K562 (cell line): Measurements from ENCODE around the gene H2BK1. TPM values are rescaled to one million over a fixed set of nuclear protein-coding genes. Genes with fewer than 3 reads are reported as not detected.
A peak's percentile ranks its signal among the peaks of the same experiment; 100 is the strongest.

Experiments
- ARID3B ChIP-seq: fragments of 250-450 bp; sonication (Bioruptor Pico); IDR thresholded peaks from 2 replicates; pipeline ENCODE4 v1.4.0; 2020; ENCODE audit warnings: borderline replicate concordance
- ATF2 ChIP-seq: sonication (generic); formaldehyde crosslinking; IDR thresholded peaks from 2 replicates; pipeline ENCODE4 v1.8.1; 2022; ENCODE audit warnings: missing genetic modification reagents
- BRF1 ChIP-seq: IDR thresholded peaks from 3 replicates; pipeline ENCODE4 v1.6.1; 2011; ENCODE audit warnings: borderline replicate concordance, mild to moderate bottlenecking; ENCODE audit not compliant: insufficient read length; ENCODE audit errors: extremely low read depth
- DMBX1 ChIP-seq: fragments of 250-450 bp; sonication (Bioruptor Pico); IDR thresholded peaks from 2 replicates; pipeline ENCODE4 v1.8.0; 2022; ENCODE audit warnings: inconsistent platforms, mild to moderate bottlenecking, moderate library complexity, borderline replicate concordance
- E2F3 ChIP-seq: fragments of 250-450 bp; sonication (Bioruptor Pico); IDR thresholded peaks from 2 replicates; pipeline ENCODE4 v1.4.0; 2020; ENCODE audit warnings: mild to moderate bottlenecking
- GABPB1 ChIP-seq: sonication (generic); formaldehyde crosslinking; IDR thresholded peaks from 2 replicates; pipeline ENCODE4 v1.8.0; 2022; ENCODE audit warnings: mild to moderate bottlenecking, missing genetic modification reagents
- HIVEP1 ChIP-seq: fragments of 250-450 bp; sonication (Bioruptor Pico); IDR thresholded peaks from 2 replicates; pipeline ENCODE4 v1.4.0; 2020; ENCODE audit warnings: mild to moderate bottlenecking
- KAT8 ChIP-seq: fragments of 450-650 bp; IDR thresholded peaks from 2 replicates; pipeline ENCODE4 v1.6.1; 2016; ENCODE audit warnings: low read depth, mild to moderate bottlenecking
- NFATC3 ChIP-seq: fragments of 450-650 bp; IDR thresholded peaks from 2 replicates; pipeline ENCODE4 v1.6.1; 2017; ENCODE audit warnings: mild to moderate bottlenecking
- NFE2L1 ChIP-seq: fragments of 450-650 bp; IDR thresholded peaks from 2 replicates; pipeline ENCODE4 v1.6.1; 2016; ENCODE audit warnings: missing genetic modification characterization, low read depth, mild to moderate bottlenecking, missing compliant biosample characterization, moderate library complexity, borderline replicate concordance
- NR0B1 ChIP-seq: fragments of 450-650 bp; IDR thresholded peaks from one replicate; pipeline ENCODE4 v1.6.1; 2018; ENCODE audit warnings: mild to moderate bottlenecking, moderate library complexity; ENCODE audit not compliant: partially characterized antibody
- SAFB2 ChIP-seq: fragments of 200-400 bp; formaldehyde crosslinking; IDR thresholded peaks from 2 replicates; pipeline ENCODE4 v1.6.1; 2018; ENCODE audit warnings: borderline replicate concordance, low read length, low read depth, moderate library complexity; ENCODE audit not compliant: severe bottlenecking
- TAF9B ChIP-seq: fragments of 450-650 bp; IDR thresholded peaks from 2 replicates; pipeline ENCODE4 v1.6.1; 2018; ENCODE audit warnings: mild to moderate bottlenecking; ENCODE audit not compliant: partially characterized antibody
- TCF7L2 ChIP-seq: fragments of 150-350 bp; IDR thresholded peaks from 2 replicates; pipeline ENCODE4 v1.6.1; 2016; ENCODE audit warnings: low read depth, mild to moderate bottlenecking, low read length, moderate library complexity
- U2AF1 ChIP-seq: fragments of 200-400 bp; formaldehyde crosslinking; optimal IDR thresholded peaks from 2 replicates; pipeline ENCODE3; 2017; ENCODE audit warnings: mild to moderate bottlenecking, low read depth, low read length, moderate library complexity
- VEZF1 ChIP-seq: fragments of 200-800 bp; sonication (Bioruptor generic); IDR thresholded peaks from 2 replicates; pipeline ENCODE4 v1.6.1; 2017; ENCODE audit warnings: missing genetic modification characterization, missing compliant biosample characterization
- YY1 ChIP-seq, 3 experiments: IDR thresholded peaks; 2 replicates each; pipeline ENCODE4 v1.6.1; 2011; ENCODE audit warnings: low read length in 2 of 3, mild to moderate bottlenecking in 2 of 3, moderate library complexity in 2 of 3, borderline replicate concordance in 1 of 3, control low read depth in 1 of 3, low read depth in 1 of 3; ENCODE audit not compliant: insufficient read depth in 3 of 3, insufficient replicate concordance in 2 of 3, control insufficient read depth in 1 of 3, insufficient read length in 1 of 3; ENCODE audit errors: extremely low read depth in 1 of 3
- ZFP1 ChIP-seq: fragments of 450-650 bp; formaldehyde crosslinking; IDR thresholded peaks from 2 replicates; pipeline ENCODE4 v1.4.0; 2020; ENCODE audit warnings: mild to moderate bottlenecking, mixed read lengths
- ZNF217 ChIP-seq: sonication (generic); formaldehyde crosslinking; IDR thresholded peaks from 2 replicates; pipeline ENCODE4 v1.8.0; 2022; ENCODE audit warnings: mild to moderate bottlenecking, missing genetic modification reagents
- ZNF324 ChIP-seq: fragments of 250-450 bp; sonication (Bioruptor Pico); IDR thresholded peaks from 2 replicates; pipeline ENCODE4 v1.4.0; 2020; ENCODE audit warnings: mild to moderate bottlenecking
- ZNF511 ChIP-seq: sonication (generic); formaldehyde crosslinking; IDR thresholded peaks from 2 replicates; pipeline ENCODE4 v1.8.0; 2022; ENCODE audit warnings: mild to moderate bottlenecking, missing genetic modification reagents
- polyA plus RNA-seq, 8 experiments: library from polyadenylated mRNA; depleted of rRNA in 4 of 8; stranded (reverse) in 5 of 8; unstranded in 3 of 8; fragments of >200 nt; fragmentation: Nextera tagmentation in 2 of 8; fragmentation: Illumina TruSeq in 1 of 8; extraction: Ambion mirVana in 2 of 8; extraction: Trizol in 1 of 8; gene quantifications; 2 replicates each; pipeline versions ENCODE4 v1.2.1 to v1.2.3, GENCODE V29; 2011 to 2014; ENCODE audit warnings: inconsistent platforms in 1 of 8, missing spikeins in 1 of 8
- total RNA-seq, 7 experiments: library from RNA; depleted of rRNA in 6 of 7; stranded (reverse); fragments of >200 nt in 6 of 7; fragmentation: Illumina TruSeq in 2 of 7; extraction: Trizol in 2 of 7; gene quantifications; 2 replicates each; pipeline versions ENCODE4 v1.2.1 to v1.2.3, GENCODE V29; 2011 to 2021; ENCODE audit warnings: low replicate concordance in 1 of 7

H2BK1 gene
- total and polyA plus RNA-seq, 9 of the 15 experiments (the other 6 are each of a cell fraction or from before 2014, with no cell fraction given), result not detected

- TF ChIP-seq E2F3, result no peak
- TF ChIP-seq ARID3B (CRISPR knock-in tag), result no peak
- TF ChIP-seq ZNF324 (CRISPR knock-in tag), result no peak
- TF ChIP-seq TAF9B, result no peak
- TF ChIP-seq HIVEP1 (CRISPR knock-in tag), result no peak
- TF ChIP-seq U2AF1, result no peak
- TF ChIP-seq VEZF1 (CRISPR knock-in tag), result peak; percentile 80
- TF ChIP-seq YY1 (IDR thresholded peaks at IDR 0.05; ENCODE audit: borderline replicate concordance in 1 of 3, control insufficient read depth in 1 of 3, extremely low read depth in 1 of 3, insufficient read depth in 3 of 3, insufficient read length in 1 of 3, insufficient replicate concordance in 2 of 3, low read depth in 1 of 3, low read length in 2 of 3), result peak in 1 of 3 experiments; percentile 32
- peak; percentile 56; the same call in 1 of the 2 replicates for TF ChIP-seq NFATC3
- TF ChIP-seq ZFP1, result no peak
- TF ChIP-seq NR0B1, result no peak
- TF ChIP-seq SAFB2, result no peak
- no peak for TF ChIP-seq ATF2 (CRISPR knock-in tag)
- no peak for TF ChIP-seq GABPB1 (CRISPR knock-in tag)
- no peak for TF ChIP-seq NFE2L1
- no peak for TF ChIP-seq ZNF511 (CRISPR knock-in tag)
- TF ChIP-seq KAT8, result no peak
- TF ChIP-seq DMBX1 (CRISPR knock-in tag), result peak; percentile 63; the same call in 1 of the 2 replicates
- TF ChIP-seq BRF1, result no peak
- TF ChIP-seq TCF7L2, result no peak
- TF ChIP-seq ZNF217 (CRISPR knock-in tag), result no peak
Observed at GRCh38 chr7:151248346-151249033, 38.2 kb upstream of the H2BK1 start, which contains the start of gene SMARCD3 (continued).
